ENCODE measurements around the gene EHMT1.

GRCh38 chr9:137614631-137615386, 4.0 kb upstream of the EHMT1 start:
- no peak for TF ChIP-seq CTCF (IDR thresholded peaks at IDR 0.05)
- no peak for TF ChIP-seq POLR2A (IDR thresholded peaks at IDR 0.05)

Measured in right lobe of liver (tissue), 4 donors.